GM12874 (cell line): ENCODE results near the gene ZNF496.

Experiments
- CTCF ChIP-seq: IDR thresholded peaks from 2 replicates; pipeline ENCODE4 v1.5.1; 2011; ENCODE audit warnings: low read depth, mild to moderate bottlenecking, control low read depth, low read length, moderate library complexity; ENCODE audit not compliant: insufficient read depth

ZNF496 gene

GRCh38 chr1:247329097-247329617, 2.5 kb downstream of the ZNF496 start:
- TF ChIP-seq CTCF = no peak

GRCh38 chr1:247328311-247328710, 3.4 kb downstream of the ZNF496 start:
- no peak for TF ChIP-seq CTCF

GRCh38 chr1:247326411-247327130, 5.1 kb downstream of the ZNF496 start:
- no peak for TF ChIP-seq CTCF

- TF ChIP-seq CTCF = no peak
Observed at GRCh38 chr1:247324923-247325322, 6.7 kb downstream of the ZNF496 start.

- TF ChIP-seq CTCF = no peak
Observed at GRCh38 chr1:247324204-247324787, 7.4 kb downstream of the ZNF496 start.

GRCh38 chr1:247322849-247323586, 8.6 kb downstream of the ZNF496 start:
- no peak for TF ChIP-seq CTCF

GRCh38 chr1:247322442-247322841, 9.2 kb downstream of the ZNF496 start:
- TF ChIP-seq CTCF = no peak
